GM19099 (cell line): Measurements from ENCODE around the gene XK.

Source experiments
- POLR2A ChIP-seq: IDR thresholded peaks from 3 replicates; pipeline ENCODE4 v1.6.1; 2011; ENCODE audit warnings: low read depth; ENCODE audit not compliant: insufficient read length; ENCODE audit errors: extremely low read depth

XK gene

GRCh38 chrX:37685381-37686359 is at the start of gene XK:
TSS of gene XK (plus strand) at chrX:37685791. CDS start at chrX:37685962, 171 bp downstream.
- TF ChIP-seq POLR2A: no peak

GRCh38 chrX:37638047-37638446 is 47.5 kb upstream of the XK start:
- no peak for TF ChIP-seq POLR2A

GRCh38 chrX:37640142-37640541 is 45.4 kb upstream of the XK start:
- no peak for TF ChIP-seq POLR2A

GRCh38 chrX:37641859-37642258 is 43.7 kb upstream of the XK start:
- TF ChIP-seq POLR2A: no peak

- TF ChIP-seq POLR2A: no peak
Observed at GRCh38 chrX:37644381-37645305, 40.9 kb upstream of the XK start.

GRCh38 chrX:37646254-37646653 is 39.3 kb upstream of the XK start:
- TF ChIP-seq POLR2A: no peak

- TF ChIP-seq POLR2A: no peak
Observed at GRCh38 chrX:37651921-37652452, 33.6 kb upstream of the XK start.

- no peak for TF ChIP-seq POLR2A
Observed at GRCh38 chrX:37652589-37653231, 32.9 kb upstream of the XK start.

- TF ChIP-seq POLR2A: no peak
Observed at GRCh38 chrX:37653397-37654085, 32.0 kb upstream of the XK start.

- TF ChIP-seq POLR2A: no peak
Observed at GRCh38 chrX:37658343-37659030, 27.1 kb upstream of the XK start.

- TF ChIP-seq POLR2A: no peak
Observed at GRCh38 chrX:37659047-37659446, 26.5 kb upstream of the XK start.

GRCh38 chrX:37662181-37662580 is 23.4 kb upstream of the XK start:
- no peak for TF ChIP-seq POLR2A

- no peak for TF ChIP-seq POLR2A
Observed at GRCh38 chrX:37666516-37666915, 19.1 kb upstream of the XK start.

GRCh38 chrX:37667141-37667540 is 18.4 kb upstream of the XK start:
- TF ChIP-seq POLR2A: no peak
